K562 (cell line): Measurements from ENCODE around the gene RBM18. TPM values are rescaled to one million over a fixed set of nuclear protein-coding genes. Genes with fewer than 3 reads are reported as not detected.

ENCODE experiments used
- ATAC-seq: fragments of 200-7000 bp; cut with Tn5 transposase; 3 replicates; pipeline ENCODE4 v1.9.1; 2020; ENCODE audit warnings: moderate library complexity
- BruUV-seq: library from RNA; stranded (reverse); fragments of 400-500 nt; replicated peaks from 2 replicates; lab custom pipeline; 2021; lab: Mats Ljungman, UMichigan
- CTCF ChIA-PET: fragments of 300-600 bp; formaldehyde crosslinking; extraction: SDS; loops from one replicate; lab custom pipeline; 2021; ENCODE audit warnings: low intra/inter-chr PET ratio; lab: Yijun Ruan, JAX
- POLR2A ChIA-PET: fragments of 300-600, 350-650 bp; sonication (Branson Sonifier 250); formaldehyde crosslinking; extraction: SDS; loops from one replicate; lab custom pipeline; 2021; ENCODE audit warnings: antibody characterized with exemption, inconsistent platforms; lab: Yijun Ruan, JAX
- DNase-seq, 4 experiments: peaks; one replicate each; pipeline versions ENCODE4 v3.0.0 to v3.0.0-alpha.2; 2011 to 2018; ENCODE audit warnings: low spot score in 3 of 4, mixed read lengths in 3 of 4; ENCODE audit errors: extremely low read depth in 1 of 4
- FAIRE-seq: peaks from 2 replicates; lab custom pipeline; 2011; peaks lifted over from hg19 to GRCh38; lab: Jason Lieb, UNC
- H2AFZ ChIP-seq: 2 replicates; pipeline ENCODE4 v1.6.0; 2011; ENCODE audit warnings: low read depth, low read length, control low read depth, inconsistent platforms
- H3K27ac ChIP-seq: fragments of 200-600 bp; 3 replicates; pipeline ENCODE4 v1.8.0; 2011; ENCODE audit warnings: low read depth, mild to moderate bottlenecking, control low read depth, inconsistent platforms, low read length, moderate library complexity, mixed read lengths; ENCODE audit errors: extremely low read depth
- H3K27me3 ChIP-seq, 2 experiments: fragments of 300-600 bp in 1 of 2; 2 replicates in 1 of 2; 3 replicates in 1 of 2; pipeline versions ENCODE4 v1.6.0 to v1.8.0; 2011; ENCODE audit warnings: inconsistent platforms in 2 of 2, low read length in 2 of 2, mild to moderate bottlenecking in 1 of 2, mixed read lengths in 1 of 2, moderate library complexity in 1 of 2; ENCODE audit not compliant: control insufficient read depth in 2 of 2, insufficient read depth in 2 of 2
- H3K36me3 ChIP-seq: fragments of 300-600 bp; 3 replicates; pipeline ENCODE4 v1.8.0; 2011; ENCODE audit warnings: mild to moderate bottlenecking, low read length, inconsistent platforms; ENCODE audit not compliant: control insufficient read depth, insufficient read depth
- H3K4me1 ChIP-seq, 2 experiments: fragments of 200-600 bp in 1 of 2; replicated peaks in 1 of 2; 2 replicates in 1 of 2; 3 replicates in 1 of 2; pipeline versions ENCODE4 v1.5.1 to v1.8.0; 2011; ENCODE audit warnings: inconsistent platforms in 2 of 2, low read length in 2 of 2, mild to moderate bottlenecking in 1 of 2, mixed read lengths in 1 of 2, moderate library complexity in 1 of 2; ENCODE audit not compliant: control insufficient read depth in 2 of 2, insufficient read depth in 2 of 2
- H3K4me2 ChIP-seq: 2 replicates; pipeline ENCODE4 v1.6.1; 2011; ENCODE audit warnings: low read length, control low read depth, inconsistent platforms, mixed read lengths; ENCODE audit not compliant: insufficient read depth
- H3K4me3 ChIP-seq: fragments of 200-600 bp; sonication (generic), shearing (Covaris generic); 2 replicates; pipeline ENCODE4 v1.5.1; 2016; ENCODE audit warnings: control low read depth, inconsistent platforms
- H3K79me2 ChIP-seq: fragments of 200-600 bp; 3 replicates; pipeline ENCODE4 v1.8.0; 2011; ENCODE audit warnings: low read length, inconsistent platforms; ENCODE audit not compliant: control insufficient read depth, insufficient read depth
- H3K9ac ChIP-seq, 2 experiments: 2 replicates each; pipeline versions ENCODE4 v1.6.0 to v1.6.1; 2011; ENCODE audit warnings: low read depth in 2 of 2, low read length in 2 of 2, control low read depth in 1 of 2, inconsistent platforms in 1 of 2, mild to moderate bottlenecking in 1 of 2, mixed read lengths in 1 of 2; ENCODE audit not compliant: insufficient read depth in 1 of 2
- H3K9me1 ChIP-seq: one replicate; pipeline ENCODE4 v1.6.0; 2011; ENCODE audit warnings: inconsistent platforms, mild to moderate bottlenecking, low read length, moderate library complexity; ENCODE audit not compliant: control insufficient read depth, insufficient read depth
- H3K9me3 ChIP-seq: replicated peaks from 2 replicates; pipeline ENCODE4 v1.5.1; 2011; ENCODE audit warnings: low read depth, low read length, inconsistent platforms; ENCODE audit not compliant: control insufficient read depth, insufficient read depth
- H4K20me1 ChIP-seq: replicated peaks from 2 replicates; pipeline ENCODE4 v1.6.1; 2011; ENCODE audit warnings: low read length, inconsistent platforms, mixed read lengths; ENCODE audit not compliant: control insufficient read depth, insufficient read depth
- C11orf30 ChIP-seq: fragments of 450-650 bp; IDR thresholded peaks from 2 replicates; pipeline ENCODE4 v1.6.1; 2016; ENCODE audit warnings: low read depth, mild to moderate bottlenecking
- CBX5 ChIP-seq: IDR thresholded peaks from 2 replicates; pipeline ENCODE4 v1.6.1; 2014; ENCODE audit warnings: low read depth, borderline replicate concordance
- KAT8 ChIP-seq: fragments of 450-650 bp; IDR thresholded peaks from 2 replicates; pipeline ENCODE4 v1.6.1; 2016; ENCODE audit warnings: low read depth, mild to moderate bottlenecking
- NFATC3 ChIP-seq: fragments of 450-650 bp; IDR thresholded peaks from 2 replicates; pipeline ENCODE4 v1.6.1; 2017; ENCODE audit warnings: mild to moderate bottlenecking
- POLR2H ChIP-seq: IDR thresholded peaks from 2 replicates; pipeline ENCODE4 v1.6.1; 2016; ENCODE audit warnings: missing genetic modification characterization, low read depth, mild to moderate bottlenecking, control low read depth, missing compliant biosample characterization, moderate library complexity
- POLR3A ChIP-seq: IDR thresholded peaks from 2 replicates; pipeline ENCODE4 v1.6.1; 2011; ENCODE audit warnings: borderline replicate concordance, mild to moderate bottlenecking, moderate library complexity; ENCODE audit not compliant: insufficient read length, insufficient read depth; ENCODE audit errors: extremely low read depth
- ZNF143 ChIP-seq: sonication (generic); formaldehyde crosslinking; IDR thresholded peaks from 2 replicates; pipeline ENCODE4 v1.9.0; 2022; ENCODE audit warnings: mild to moderate bottlenecking, missing genetic modification reagents
- ZNF224 ChIP-seq: sonication (generic); formaldehyde crosslinking; IDR thresholded peaks from 2 replicates; pipeline ENCODE4 v1.8.0; 2022; ENCODE audit warnings: mild to moderate bottlenecking, missing genetic modification reagents
- WGBS: fragments of 100-300 bp; shearing (Covaris generic); methylation state at CpG from one replicate; pipeline ENCODE4 v1.1.6; 2016; ENCODE audit warnings: low coverage, mixed read lengths; ENCODE audit not compliant: insufficient coverage; ENCODE audit errors: missing lambda C conversion rate; 5-methylcytosine and 5-hydroxymethylcytosine counted together
- in situ Hi-C: fragments of 300-500 bp; cut with MboI; formaldehyde crosslinking; loops from 4 replicates; pipeline ENCODE4 v1.15.0; 2018; ENCODE audit warnings: inconsistent platforms, mixed read lengths
- intact Hi-C: fragments of 100-400 bp; cut with micrococcal nuclease; formaldehyde crosslinking; loops from 2 replicates; pipeline ENCODE4 v1.14.2; 2022
- polyA plus RNA-seq, 8 experiments: library from polyadenylated mRNA; depleted of rRNA in 4 of 8; stranded (reverse) in 5 of 8; unstranded in 3 of 8; fragments of >200 nt; fragmentation: Nextera tagmentation in 2 of 8; fragmentation: Illumina TruSeq in 1 of 8; extraction: Ambion mirVana in 2 of 8; extraction: Trizol in 1 of 8; gene quantifications; 2 replicates each; pipeline versions ENCODE4 v1.2.1 to v1.2.3, GENCODE V29; 2011 to 2014; ENCODE audit warnings: inconsistent platforms in 1 of 8, missing spikeins in 1 of 8
- total RNA-seq, 7 experiments: library from RNA; depleted of rRNA in 6 of 7; stranded (reverse); fragments of >200 nt in 6 of 7; fragmentation: Illumina TruSeq in 2 of 7; extraction: Trizol in 2 of 7; gene quantifications; 2 replicates each; pipeline versions ENCODE4 v1.2.1 to v1.2.3, GENCODE V29; 2011 to 2021; ENCODE audit warnings: low replicate concordance in 1 of 7

Gene RBM18
- total and polyA plus RNA-seq, 9 of the 15 experiments (the other 6 are each of a cell fraction or from before 2014, with no cell fraction given), result 7.9 to 86.3 (median 34.0) TPM

GRCh38 chr9:122220673-122221182 is 43.9 kb downstream of the RBM18 start:
- TF ChIP-seq KAT8 (no peak), POLR3A (no peak), CBX5 (no peak), C11orf30 (no peak), ZNF143 (CRISPR knock-in tag) (no peak), NFATC3 (no peak), ZNF224 (no peak), POLR2H (tag) (no peak)
- Histone ChIP-seq H3K36me3 (no peaks in the 10 kb centered on the region), H3K4me1 (peaks cover 19 to 33% of the 10 kb centered on the region in 2 experiments), H3K4me2 (no peak overlapping the region), H3K4me3 (no peak overlapping the region), H3K27ac (no peak overlapping the region), H2AFZ (no peak overlapping the region), H4K20me1 (no peaks in the 10 kb centered on the region), H3K79me2 (no peaks in the 10 kb centered on the region), H3K27me3 (no peaks in the 10 kb centered on the region), H3K9ac (no peak overlapping the region), H3K9me3 (peaks cover 2% of the 10 kb centered on the region; the same call in 1 of the 2 replicates), H3K9me1 (no peaks in the 10 kb centered on the region)
- ATAC-seq, result no peak
- intact Hi-C loops, result no loop called here
- 83% methylated on average over 17 of the region's 18 CpGs for WGBS
- ChIA-PET POLR2A (no interaction called here), CTCF (no interaction called here)
- no peak for FAIRE-seq
- no peak for DNase-seq
- in situ Hi-C loops, result loop anchor here (10.0 kb wide), 1 partner anchor 1956 kb away; no protein-coding TSS in a partner anchor
- no TSS peak for BruUV-seq
